ENCODE data around the gene TCTA.

DNA sequence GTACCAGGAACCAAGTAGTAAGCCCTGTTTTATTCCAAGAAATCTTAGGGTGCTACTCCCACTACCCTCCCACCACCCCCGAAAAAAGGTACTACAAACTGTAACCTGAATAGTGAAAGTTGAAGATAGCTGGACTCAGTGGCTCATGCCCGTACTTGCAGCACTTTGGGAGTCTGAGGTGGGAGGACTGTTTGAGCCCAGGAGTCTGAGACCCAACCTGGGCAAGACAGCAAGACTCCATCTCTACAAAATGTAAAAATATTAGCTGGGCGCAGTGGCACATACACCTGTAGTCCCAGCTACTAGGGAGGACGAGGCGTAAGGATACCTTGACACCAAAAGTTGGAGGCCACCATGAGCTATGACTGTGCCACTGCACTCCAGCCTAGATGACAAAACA, 8.3 kb upstream of the TCTA start:
- TF ChIP-seq EP300 (IDR thresholded peaks at IDR 0.05), result no peak
- TF ChIP-seq, protein P1, sequence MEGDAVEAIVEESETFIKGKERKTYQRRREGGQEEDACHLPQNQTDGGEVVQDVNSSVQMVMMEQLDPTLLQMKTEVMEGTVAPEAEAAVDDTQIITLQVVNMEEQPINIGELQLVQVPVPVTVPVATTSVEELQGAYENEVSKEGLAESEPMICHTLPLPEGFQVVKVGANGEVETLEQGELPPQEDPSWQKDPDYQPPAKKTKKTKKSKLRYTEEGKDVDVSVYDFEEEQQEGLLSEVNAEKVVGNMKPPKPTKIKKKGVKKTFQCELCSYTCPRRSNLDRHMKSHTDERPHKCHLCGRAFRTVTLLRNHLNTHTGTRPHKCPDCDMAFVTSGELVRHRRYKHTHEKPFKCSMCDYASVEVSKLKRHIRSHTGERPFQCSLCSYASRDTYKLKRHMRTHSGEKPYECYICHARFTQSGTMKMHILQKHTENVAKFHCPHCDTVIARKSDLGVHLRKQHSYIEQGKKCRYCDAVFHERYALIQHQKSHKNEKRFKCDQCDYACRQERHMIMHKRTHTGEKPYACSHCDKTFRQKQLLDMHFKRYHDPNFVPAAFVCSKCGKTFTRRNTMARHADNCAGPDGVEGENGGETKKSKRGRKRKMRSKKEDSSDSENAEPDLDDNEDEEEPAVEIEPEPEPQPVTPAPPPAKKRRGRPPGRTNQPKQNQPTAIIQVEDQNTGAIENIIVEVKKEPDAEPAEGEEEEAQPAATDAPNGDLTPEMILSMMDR (IDR thresholded peaks at IDR 0.05), result no peak

Measured in esophagus muscularis mucosa (tissue), 3 donors.